Amniotic epithelial cell (primary cell): ENCODE data around the gene TMOD3.
A peak's percentile ranks its signal among the peaks of the same experiment; 100 is the strongest.
"Not testable (repeated sequence)": the region's sequence is repeated elsewhere in the genome, so short reads cannot be mapped to it uniquely, and the experiment has no call there.

Experiments used
- DNase-seq: peaks from one replicate; pipeline ENCODE4 v3.0.0-alpha.2; 2010; ENCODE audit warnings: low read depth

Gene TMOD3

DNA sequence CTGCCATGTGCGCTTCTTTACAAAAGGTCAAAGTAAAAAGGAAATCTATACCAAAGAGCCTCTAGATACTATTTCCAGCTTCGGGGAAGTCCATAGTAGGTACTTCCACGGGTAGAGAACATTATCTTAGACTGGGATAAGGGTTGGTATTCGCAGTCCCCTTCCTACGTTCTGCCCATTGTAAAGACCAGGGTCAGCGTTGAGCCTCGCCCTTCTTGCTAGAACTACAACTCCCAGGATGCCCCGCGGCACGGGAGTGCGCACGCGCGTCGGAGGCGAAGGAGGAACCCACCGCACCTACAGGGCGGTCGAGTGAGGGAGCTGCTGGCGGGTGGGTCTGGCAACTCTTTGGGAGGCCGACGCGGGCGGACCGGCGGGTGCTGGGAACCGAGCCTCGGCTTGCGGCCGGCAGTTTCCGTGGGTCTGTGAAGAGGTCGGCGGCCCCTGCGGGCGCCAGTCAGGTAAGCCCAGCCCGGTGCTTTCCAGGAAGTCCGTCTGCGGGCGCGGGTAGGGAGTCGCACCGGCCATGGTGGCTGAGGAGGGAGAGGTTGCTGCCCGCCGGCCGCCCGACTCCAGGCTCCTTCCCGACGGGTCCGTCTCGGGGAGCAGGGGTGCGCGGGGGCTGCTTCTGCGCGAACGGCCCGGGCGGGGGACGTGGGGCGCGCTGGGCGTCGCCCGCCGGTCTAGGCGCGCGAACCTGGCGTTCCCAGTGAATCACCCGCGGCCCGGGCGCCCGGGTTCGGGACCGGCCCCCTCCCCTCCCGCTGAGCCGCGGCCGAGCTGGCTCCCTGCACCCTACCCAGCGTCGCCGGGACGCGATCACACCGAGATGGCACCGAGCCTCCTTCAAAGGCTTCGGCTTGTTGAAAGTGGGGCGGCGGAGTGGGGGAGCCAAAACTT lies at the start of gene TMOD3:
TMOD3 (plus strand) TSS at position 278 of the 900 bp plus-strand sequence. CDS start 33,232 bp downstream, outside the sequence.
- peak; percentile 78 for DNase-seq

GRCh38 chr15:51780636-51781035 lies 48.8 kb upstream of the TMOD3 start:
- peak; percentile 27 for DNase-seq

- no peak for DNase-seq
Measured at GRCh38 chr15:51781506-51781905, 47.9 kb upstream of the TMOD3 start.

- DNase-seq, result peak; percentile 25
Measured at GRCh38 chr15:51782357-51782896, 47.0 kb upstream of the TMOD3 start.

- DNase-seq, result no peak
Measured at GRCh38 chr15:51783967-51784366, 45.5 kb upstream of the TMOD3 start.

- DNase-seq, result peak; percentile 29
Measured at GRCh38 chr15:51787130-51787529, 42.3 kb upstream of the TMOD3 start.

GRCh38 chr15:51792474-51792873 lies 37.0 kb upstream of the TMOD3 start:
- DNase-seq, result not testable (repeated sequence)

GRCh38 chr15:51793521-51794305 lies 35.7 kb upstream of the TMOD3 start:
- no peak for DNase-seq

DNA sequence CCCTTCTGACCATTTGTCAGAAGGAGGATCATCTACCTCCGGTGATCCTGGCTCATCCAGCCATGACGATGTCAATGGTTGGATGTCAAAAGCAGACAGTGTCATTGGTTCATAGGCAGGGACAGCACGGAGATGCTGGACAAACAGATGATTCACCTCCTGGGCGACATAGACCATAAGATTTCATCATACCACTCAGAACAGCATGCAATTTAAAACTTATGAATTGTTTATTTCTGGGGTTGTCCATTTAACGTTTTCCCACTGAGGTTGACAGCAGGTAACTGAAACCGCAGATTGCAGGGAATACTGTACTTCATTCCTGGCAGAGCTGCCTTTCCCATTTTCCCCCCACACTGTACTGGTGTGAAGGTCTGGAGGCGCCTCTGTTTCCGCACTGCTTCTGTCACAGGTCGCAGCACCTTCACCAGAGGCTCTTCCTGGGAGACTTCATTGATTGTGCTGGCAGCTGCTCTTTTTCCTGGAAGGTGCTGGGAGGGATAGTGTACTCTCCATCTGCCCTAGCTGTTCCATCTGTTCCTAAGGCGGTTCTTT lies 32.5 kb upstream of the TMOD3 start:
- peak; percentile 34 for DNase-seq

GRCh38 chr15:51798281-51798680 lies 31.2 kb upstream of the TMOD3 start:
- no peak for DNase-seq

DNA sequence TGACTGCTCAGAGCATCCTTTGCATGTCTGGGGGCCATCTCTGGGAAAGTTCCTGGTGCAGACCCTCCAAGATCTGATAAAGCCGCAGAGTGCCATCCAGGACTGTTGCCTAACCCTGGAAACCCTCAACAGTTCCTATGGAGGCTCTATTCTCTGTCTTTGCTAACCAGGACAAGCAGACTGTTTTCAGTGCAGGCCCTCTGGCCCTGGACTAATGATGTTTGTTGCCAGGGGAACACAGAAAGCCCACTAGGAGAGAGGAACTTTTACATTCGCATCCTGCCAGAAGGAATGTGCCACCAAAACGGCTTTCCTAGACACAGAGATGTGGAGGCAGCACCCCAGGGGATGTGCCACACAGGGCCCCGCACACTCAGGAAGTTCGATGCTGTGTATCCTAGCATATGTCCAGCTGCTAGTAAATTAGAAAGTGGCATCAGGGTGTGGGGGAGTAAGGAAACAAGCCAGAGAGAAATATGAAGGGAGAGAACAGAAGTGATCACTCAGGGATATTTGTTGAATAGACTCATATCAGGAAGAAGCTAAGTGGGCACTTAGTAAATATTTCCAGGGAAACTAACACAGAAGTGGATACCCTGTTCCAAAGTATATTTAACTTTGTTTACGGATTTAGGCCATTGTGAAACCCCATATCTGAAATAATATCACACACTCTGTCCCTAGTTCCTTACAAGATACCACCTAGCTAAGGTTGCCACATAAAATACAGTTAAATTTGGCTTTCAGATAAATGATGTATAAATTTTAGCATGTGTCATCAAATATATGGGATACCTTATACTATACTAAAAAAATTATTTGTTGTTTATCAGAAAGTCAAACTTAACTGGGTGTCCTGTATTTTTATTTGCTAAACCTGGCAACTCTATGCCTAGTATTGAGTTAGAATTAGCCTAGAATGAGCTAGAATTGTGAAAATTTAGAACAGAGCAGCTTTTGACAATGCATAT lies 29.9 kb upstream of the TMOD3 start:
- no peak for DNase-seq

GRCh38 chr15:51801391-51801835 lies 28.0 kb upstream of the TMOD3 start:
- DNase-seq, result peak; percentile 15

- no peak for DNase-seq
Measured at GRCh38 chr15:51802593-51802992, 26.9 kb upstream of the TMOD3 start.

DNA sequence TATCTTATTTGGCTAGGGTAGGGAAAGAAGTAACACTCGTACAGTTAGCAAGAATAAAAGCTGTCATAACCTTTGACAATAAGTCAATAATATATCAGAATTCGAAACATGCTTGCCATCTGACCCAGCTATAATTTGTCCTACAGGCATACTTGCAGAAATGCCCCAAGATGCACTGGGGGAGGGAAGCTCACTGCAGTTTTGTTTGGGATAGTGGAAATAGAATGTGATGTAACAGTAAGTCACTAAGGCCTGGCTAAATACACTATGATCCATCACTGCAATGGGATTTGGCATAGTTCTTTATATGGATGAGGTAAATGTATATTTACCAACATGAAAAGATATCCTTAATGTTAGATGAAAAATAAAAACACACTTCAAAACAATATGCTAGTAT lies 25.5 kb upstream of the TMOD3 start:
- DNase-seq, result no peak

DNA sequence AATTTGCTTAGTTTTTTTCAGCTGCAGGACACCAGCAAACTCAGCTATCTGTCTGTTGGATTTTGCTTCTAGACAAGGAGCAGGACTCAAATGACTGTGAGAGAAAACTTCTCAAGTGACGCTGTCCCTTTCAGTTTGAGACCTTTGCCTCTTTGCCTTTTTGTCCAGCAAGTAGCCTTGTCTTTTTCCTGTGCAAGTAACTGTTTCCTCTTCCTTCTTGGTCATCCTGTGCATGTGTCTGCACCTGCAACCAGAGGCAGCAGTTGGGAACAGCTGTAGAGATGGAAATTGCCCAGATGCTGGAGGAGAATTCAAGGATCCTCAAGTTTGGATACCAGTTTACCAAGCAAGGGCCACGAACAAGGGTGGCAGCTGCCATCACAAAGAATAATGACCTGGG lies 23.3 kb upstream of the TMOD3 start:
- no peak for DNase-seq

DNA sequence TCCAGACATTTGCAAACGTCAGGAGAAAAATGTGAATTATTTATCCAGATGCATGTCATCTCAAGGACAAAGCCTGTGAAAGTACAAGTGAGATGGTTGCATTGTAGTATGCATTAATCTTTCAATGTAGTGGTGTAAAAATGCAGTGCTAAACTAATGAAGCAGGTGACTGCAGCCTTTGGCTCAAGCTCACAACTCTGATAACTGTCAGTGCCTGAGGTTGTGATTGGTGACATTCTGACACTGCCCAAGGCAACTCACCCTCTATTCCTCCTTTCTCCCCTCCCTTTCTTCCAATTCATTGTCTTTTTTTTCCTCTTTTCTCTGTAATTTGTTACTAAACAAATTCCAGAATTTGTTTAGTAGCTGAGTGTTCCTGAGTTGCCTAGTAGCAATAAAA lies 20.0 kb upstream of the TMOD3 start:
- no peak for DNase-seq

DNA sequence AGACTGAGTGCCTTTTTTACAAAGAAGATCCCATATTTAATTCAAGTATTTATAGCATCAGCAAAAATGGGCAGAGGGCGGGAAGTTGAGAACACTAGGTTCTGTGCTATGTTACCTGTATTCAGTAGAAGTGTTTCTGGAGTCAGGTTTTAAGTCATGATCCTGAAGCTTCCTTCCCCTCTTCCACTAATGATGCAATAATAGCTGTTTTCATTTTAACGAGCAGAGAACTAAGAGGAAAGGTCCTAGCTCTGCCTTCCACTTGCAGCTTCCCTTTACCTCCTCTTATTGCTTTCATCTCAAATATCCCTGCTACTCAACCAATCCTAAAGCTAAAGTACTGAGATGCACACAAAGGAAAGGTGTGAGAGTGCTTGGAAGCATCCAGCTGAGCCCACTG lies 16.9 kb upstream of the TMOD3 start:
- no peak for DNase-seq

DNA sequence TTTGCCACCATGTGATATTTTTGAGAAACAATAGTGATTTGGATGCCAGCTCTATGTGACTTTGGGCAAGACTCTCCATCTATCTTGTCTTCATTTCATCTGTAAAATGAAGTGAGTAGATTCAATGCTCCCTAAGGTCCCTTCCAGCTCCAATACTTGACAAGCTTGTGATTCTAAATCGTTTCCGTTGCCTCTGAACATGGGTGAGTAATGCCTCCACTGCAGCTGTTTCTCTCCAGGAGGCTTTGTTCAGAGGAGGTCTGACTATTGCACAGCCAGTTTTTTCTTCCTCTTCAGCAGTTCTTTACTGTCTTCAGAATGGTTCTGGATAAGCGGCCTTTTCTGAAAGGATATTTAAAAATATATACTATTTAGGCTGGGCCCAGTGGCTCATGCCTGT lies 14.8 kb upstream of the TMOD3 start:
- peak; percentile 10 for DNase-seq

DNA sequence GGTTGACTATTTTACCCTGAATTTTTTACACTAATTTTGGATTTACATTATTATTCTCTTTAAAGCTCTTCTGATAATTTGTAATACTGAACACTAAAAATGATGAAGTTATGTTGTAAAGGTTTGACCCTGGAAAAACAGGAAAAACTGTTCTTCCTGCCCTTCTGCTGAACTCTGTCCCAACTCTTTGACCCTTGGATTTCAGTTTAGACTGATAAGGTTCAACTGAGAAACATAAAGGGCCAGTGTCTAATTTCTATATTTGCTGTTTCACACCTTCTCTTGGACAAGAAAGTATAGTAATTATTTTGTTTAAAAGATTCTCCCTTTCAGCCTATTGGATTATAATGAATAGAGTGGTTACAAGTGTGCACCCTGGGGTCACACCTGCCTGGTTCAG lies 12.8 kb upstream of the TMOD3 start:
- DNase-seq, result no peak

DNA sequence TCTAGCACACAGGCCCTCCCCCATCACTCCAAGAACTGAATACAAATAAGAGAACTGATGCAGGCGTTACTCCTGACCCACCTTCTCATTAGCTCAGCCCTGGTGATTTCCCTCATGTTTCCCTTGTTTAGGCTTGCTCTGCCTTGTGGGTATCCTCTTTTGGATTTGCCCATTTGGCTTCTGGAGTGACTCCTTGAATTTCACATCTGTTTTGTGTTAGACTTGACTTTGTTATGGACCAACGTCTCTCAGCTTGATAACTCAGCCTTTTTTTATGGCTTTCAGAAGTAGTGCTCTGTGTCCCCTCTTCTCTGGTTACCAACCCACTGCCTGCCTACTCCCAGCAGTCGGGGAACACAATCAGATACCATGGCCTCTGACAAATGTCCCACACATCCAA lies 11.3 kb upstream of the TMOD3 start:
- no peak for DNase-seq

DNA sequence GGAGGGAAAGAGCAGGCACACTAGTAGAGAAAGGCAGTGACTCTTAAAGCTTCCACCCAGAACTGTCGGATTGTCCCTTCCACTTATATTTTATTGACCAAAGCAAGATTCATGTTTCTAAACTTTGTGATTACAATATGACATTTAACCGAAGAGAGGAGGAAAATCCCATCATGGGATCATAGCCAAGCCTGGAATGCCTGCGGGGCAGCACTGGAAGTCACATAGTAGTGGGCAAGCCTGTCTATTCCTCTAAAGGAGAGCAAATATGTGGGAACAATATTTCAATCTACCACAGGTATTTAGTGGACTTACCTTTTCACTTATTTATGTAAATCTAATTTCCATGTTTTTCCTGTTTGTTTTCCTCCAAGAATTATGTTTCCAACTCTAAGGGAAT lies 3.8 kb upstream of the TMOD3 start:
- DNase-seq, result no peak
